OCI-M1 (cell line): Measurements from ENCODE around the gene PELO.
A peak's percentile ranks its signal among the peaks of the same experiment; 100 is the strongest.
"Not testable (repeated sequence)": the region's sequence is repeated elsewhere in the genome, so short reads cannot be mapped to it uniquely, and the experiment has no call there.

Experiments
- DNase-seq: peaks from one replicate; lab custom pipeline; 2025; lab: John Stamatoyannopoulos, UW

The PELO gene, protein sequence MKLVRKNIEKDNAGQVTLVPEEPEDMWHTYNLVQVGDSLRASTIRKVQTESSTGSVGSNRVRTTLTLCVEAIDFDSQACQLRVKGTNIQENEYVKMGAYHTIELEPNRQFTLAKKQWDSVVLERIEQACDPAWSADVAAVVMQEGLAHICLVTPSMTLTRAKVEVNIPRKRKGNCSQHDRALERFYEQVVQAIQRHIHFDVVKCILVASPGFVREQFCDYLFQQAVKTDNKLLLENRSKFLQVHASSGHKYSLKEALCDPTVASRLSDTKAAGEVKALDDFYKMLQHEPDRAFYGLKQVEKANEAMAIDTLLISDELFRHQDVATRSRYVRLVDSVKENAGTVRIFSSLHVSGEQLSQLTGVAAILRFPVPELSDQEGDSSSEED

DNA sequence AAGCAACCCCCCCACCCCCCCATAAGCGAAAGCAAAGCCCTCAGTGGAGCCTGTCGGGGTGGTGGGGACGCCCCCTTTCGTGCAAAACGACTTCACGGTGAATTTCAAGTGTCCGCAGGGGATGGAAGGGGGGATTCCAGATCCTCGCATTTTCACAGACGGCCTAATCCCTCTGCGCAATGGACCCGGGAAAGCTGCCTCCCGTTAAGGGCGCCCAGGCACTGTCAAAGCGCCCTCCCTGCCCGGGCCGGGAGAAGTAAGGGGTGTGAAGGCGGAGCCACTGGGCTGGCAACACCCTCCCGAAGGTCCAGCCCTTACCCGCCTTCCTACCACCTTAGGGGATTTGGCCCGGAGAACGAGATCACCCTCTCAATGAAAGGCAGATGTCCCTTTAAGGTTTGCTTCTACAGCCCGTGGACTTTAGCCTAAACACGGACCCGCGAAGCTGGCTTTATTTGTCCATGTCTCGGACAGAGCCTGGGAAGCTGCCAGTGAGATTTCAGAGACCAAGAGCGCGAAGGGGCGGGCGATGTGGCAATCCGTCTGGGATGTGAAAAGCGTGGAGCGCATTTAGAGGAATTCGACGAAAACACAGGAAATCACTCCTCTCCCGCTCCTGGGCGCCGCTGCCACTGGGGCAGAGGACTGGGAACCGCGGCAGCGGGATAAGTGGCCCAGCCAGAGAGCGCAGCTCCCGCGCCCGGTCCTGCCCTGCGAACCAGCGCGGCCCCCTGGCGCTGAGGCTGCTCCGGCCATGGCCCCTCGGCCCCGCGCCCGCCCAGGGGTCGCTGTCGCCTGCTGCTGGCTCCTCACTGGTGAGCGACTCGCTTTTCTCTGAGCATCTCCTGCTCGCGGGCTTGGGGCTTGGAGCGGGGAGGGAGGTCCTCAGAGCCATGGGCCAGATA lies at the start of gene PELO, which contains the start of gene ITGA1:
TSS of gene PELO (plus strand) at position 317 of the 905 bp plus-strand sequence. CDS start 12,479 bp downstream, outside the sequence.
TSS of gene ITGA1 (plus strand) at position 317 of the 905 bp plus-strand sequence. CDS start at position 755, 438 bp downstream.
- peak; percentile 61 for DNase-seq

DNA sequence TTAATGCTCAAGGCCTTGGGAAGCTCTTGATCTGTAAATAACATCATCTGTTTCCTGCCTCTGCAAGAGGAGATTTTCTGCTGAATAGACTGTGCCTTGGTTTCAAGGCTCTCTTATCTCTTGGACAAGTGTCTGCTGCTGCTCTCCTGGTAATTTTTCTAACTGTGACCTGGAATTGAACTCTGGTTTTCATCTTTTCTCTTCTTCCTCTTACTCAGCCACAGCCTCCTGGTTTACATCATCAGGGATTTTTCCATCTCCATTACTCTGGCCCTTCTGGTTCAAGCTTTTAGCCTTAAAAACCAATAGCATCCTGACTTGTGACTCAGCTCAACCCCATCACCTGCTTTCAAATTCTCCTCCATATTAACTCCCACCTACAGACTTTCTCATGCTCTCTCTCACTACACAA lies 49.6 kb upstream of the PELO start:
- peak; percentile 20 for DNase-seq

DNA sequence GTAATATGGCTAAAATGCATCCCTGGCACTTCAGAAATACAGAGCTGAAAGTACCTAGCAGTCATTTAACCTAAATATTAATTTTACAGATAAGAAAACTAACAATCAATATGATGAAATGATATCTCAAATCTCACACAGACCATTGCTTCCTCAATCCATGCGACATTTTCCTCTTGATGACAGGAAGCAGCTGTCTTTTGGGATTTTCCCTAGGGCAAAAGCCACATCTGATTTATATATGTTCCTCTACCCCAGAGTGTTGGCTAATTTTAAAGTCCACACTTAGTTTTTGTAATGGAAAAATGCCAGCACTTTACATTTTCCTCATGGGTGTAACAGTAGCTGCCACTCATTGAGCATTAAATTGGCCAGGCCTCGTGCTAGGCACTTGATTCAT lies 47.7 kb upstream of the PELO start:
- DNase-seq, result no peak

DNA sequence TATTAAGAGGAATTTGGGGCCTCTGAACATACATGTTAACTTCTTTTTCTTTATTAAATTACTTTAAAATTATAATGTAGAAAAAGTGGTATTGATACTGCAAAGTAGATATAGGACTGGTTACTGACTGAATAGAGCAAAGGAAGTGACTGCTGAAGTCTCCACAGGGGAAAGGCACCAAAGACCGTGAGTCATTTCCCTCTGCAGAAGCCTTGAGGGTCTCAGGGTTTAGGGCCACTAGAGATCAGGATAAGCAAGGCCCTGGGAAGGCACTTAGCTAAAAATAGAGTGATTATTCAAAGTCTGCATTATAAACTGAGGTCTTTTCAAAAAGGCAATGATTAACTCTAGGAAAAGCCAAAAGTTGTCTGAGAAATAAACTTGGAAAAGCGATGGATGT lies 44.7 kb upstream of the PELO start:
- DNase-seq, result no peak

GRCh38 chr5:52743529-52743928 lies 44.2 kb upstream of the PELO start:
- no peak for DNase-seq

DNA sequence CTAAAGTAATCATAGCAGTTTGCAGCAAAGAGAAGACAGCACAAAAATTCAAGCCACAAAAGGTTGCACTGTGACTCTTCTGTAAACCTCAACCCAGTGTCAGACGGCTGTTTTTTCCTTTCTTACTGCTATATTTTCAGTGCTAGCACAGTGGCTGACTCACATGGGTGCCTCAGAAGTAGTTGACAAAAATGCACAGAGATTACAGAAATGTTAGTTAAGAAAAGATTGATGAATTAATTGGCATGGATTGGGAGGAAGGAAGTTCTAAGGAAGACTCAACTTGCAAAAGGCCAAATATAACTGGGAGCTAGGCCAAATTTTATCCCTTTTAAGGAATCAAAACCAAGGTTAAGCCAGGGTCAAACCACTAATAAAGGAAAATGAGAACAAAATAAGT lies 43.7 kb upstream of the PELO start:
- DNase-seq, result no peak

- not testable (repeated sequence) for DNase-seq
These were observed 42.8 kb upstream of the PELO start for GRCh38 chr5:52744867-52745458.

GRCh38 chr5:52746539-52746938 lies 41.2 kb upstream of the PELO start:
- no peak for DNase-seq

GRCh38 chr5:52748590-52748989 lies 39.1 kb upstream of the PELO start:
- no peak for DNase-seq

- DNase-seq, result no peak
These were observed 38.0 kb upstream of the PELO start for GRCh38 chr5:52749666-52750065.

GRCh38 chr5:52751137-52751536 lies 36.6 kb upstream of the PELO start:
- DNase-seq, result no peak

DNA sequence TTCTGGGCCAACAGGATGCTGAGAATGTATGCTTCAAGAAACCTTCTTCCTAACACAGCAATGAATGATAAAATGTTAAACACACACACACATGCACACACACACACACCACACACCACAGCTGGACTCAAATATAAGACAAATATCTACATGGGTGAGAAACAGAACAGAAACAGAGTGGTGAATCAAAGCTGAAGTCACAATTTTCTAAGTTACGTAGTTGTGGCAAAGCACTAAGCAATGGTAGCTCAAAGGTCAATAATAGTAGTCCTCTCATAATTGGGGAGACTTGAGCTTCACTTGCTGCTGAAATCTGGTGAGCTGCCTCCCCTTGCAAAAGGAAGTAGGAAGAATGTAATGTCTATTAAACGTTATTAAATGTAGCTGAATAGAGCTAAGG lies 33.7 kb upstream of the PELO start:
- DNase-seq, result no peak

- DNase-seq, result no peak
These were observed 30.2 kb upstream of the PELO start for GRCh38 chr5:52757527-52757926.

GRCh38 chr5:52758014-52758413 lies 29.7 kb upstream of the PELO start:
- DNase-seq, result no peak

GRCh38 chr5:52759331-52759730 lies 28.4 kb upstream of the PELO start:
- DNase-seq, result no peak

DNA sequence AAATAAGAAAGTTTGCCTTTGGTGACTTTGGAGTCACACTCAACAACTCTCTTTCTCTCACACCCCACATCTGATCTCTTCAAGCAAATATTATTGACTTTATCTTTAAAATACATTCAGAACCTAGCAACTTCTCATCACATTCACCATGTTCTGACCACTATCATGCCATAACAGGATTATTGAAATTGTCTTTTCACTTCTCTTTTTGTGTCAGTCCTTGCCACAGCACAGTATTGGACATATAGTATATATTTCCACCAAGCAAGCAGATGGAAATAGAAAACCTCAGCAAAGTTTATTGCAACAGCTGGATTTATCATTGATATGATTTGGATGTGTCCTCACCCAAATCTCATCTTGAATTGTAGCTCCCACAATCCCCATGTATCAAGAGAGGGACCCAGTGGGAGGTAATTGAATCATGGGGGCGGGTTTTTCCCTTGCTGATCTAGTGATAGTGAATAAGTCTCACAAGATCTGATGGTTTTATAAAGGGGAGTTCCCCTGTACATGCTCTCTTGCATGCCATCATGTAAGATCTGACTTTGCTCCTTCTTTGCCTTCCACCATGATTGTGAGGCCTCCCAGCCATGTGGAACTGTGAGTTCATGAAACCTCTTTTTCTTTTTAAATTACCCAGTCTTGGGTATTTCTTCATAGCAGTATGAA lies 26.9 kb upstream of the PELO start:
- DNase-seq, result no peak

- DNase-seq, result no peak
These were observed 20.4 kb upstream of the PELO start for GRCh38 chr5:52767217-52767743.

GRCh38 chr5:52767766-52768480 lies 19.8 kb upstream of the PELO start:
- DNase-seq, result no peak

DNA sequence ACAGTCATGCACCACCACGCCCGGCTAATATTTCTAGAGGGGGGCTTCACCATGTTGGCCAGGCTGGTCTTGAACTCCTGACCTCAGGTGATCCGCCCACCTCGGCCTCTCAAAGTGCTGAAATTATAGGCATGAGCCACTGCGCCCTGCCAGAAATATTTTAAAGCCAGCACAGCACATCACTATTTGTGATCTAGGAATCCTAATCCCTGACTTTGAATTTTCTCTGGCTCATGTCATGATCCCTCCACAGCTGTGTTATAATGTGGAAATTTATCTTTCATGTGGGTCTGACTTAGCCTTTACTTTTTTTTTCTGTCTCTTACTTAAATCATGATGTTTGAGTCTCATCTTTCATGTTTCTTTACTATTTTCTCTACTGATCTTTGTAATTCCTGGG lies 18.7 kb upstream of the PELO start:
- no peak for DNase-seq

- no peak for DNase-seq
These were observed 17.3 kb upstream of the PELO start for GRCh38 chr5:52770287-52770939.
